Hematopoietic multipotent progenitor cell treated with erythropoietin and hydrocortisone succinate and interleukin-3 and kit ligand, for 8 days (in vitro differentiated cells): ENCODE measurements around the gene MARK3.

Source experiments
- DNase-seq: peaks from one replicate; pipeline ENCODE4 v3.0.0-alpha.2; 2015

MARK3 gene

GRCh38 chr14:103552011-103552845 lies 167.0 kb downstream of the MARK3 start:
- DNase-seq, result no peak

- DNase-seq, result no peak
Measured at GRCh38 chr14:103552846-103553210, 167.6 kb downstream of the MARK3 start.
